PFSK-1 (cell line): ENCODE data around the gene STK24.

Experiments
- FOXP2 ChIP-seq: optimal IDR thresholded peaks from 2 replicates; pipeline ENCODE3; 2011; ENCODE audit warnings: borderline replicate concordance, control low read depth, inconsistent platforms; ENCODE audit not compliant: insufficient read depth; ENCODE audit errors: extremely low read length, extremely low read depth
- POLR2AphosphoS5 ChIP-seq: IDR thresholded peaks from 2 replicates; pipeline ENCODE4 v1.6.1; 2012; ENCODE audit warnings: low read depth, mild to moderate bottlenecking, control low read depth, low read length, moderate library complexity
- TAF1 ChIP-seq: IDR thresholded peaks from 2 replicates; pipeline ENCODE4 v1.6.1; 2012; ENCODE audit warnings: low read length, control low read depth, borderline replicate concordance; ENCODE audit not compliant: insufficient read depth

DNA sequence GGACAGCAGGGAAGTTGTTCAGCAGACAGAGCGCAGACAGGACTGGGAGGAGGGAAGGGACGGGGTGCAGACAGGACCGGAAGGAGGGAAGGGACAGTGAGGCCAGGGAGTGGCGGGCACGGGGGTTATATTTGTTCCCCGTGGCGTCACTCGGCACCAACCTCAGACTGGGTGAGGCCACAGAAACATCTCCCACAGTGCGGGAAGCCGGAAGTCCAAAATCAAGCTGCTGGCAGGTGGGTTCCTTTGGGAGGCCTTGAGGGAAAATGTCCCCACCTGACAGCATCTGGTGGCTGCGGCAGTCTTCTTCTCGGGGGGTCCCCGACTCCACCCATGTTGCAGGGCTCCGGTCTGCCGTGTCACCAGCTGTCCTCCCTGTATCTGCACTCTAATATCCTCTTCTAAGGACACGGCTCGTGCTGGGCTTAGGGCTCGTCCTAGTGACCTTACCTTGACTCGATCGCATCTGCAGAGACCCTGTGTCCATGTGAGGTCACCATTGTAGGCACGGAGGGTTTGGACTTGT is 133.0 kb downstream of the STK24 start:
- no peak for TF ChIP-seq POLR2AphosphoS5
- TF ChIP-seq TAF1 = no peak
- no peak for TF ChIP-seq FOXP2
